ENCODE measurements around the gene RORB. TPM values are rescaled to one million over a fixed set of nuclear protein-coding genes. Genes with fewer than 3 reads are reported as not detected.

The RORB gene
- total RNA-seq, 2 experiments from 2014 or later, result not detected

GRCh38 chr9:74735761-74736160, 238.6 kb downstream of the RORB start:
- no peak overlapping the region for H3K4me3 ChIP-seq (ENCODE audit: low read length)
- H3K27me3 Mint-ChIP-seq, result peaks cover 12% of the 10 kb centered on the region
- no peak overlapping the region for H3K4me3 Mint-ChIP-seq
- no peaks in the 10 kb centered on the region for H3K4me1 Mint-ChIP-seq (ENCODE audit: low read depth)
- no peak for TF ChIP-seq CTCF (IDR thresholded peaks at IDR 0.05)
- no peak overlapping the region for H3K27ac ChIP-seq (ENCODE audit: low read depth in 1 of 2, low read length in 2 of 2)
- CTCF ChIA-PET, result no interaction called here
- no peaks in the 10 kb centered on the region for H3K36me3 ChIP-seq (ENCODE audit: insufficient read depth, low read length)
- DNase-seq (no peak), ATAC-seq (ENCODE audit: poor library complexity) (no peak)
- H3K9me3 ChIP-seq (ENCODE audit: control insufficient read depth in 1 of 2, insufficient read depth in 1 of 2, low read length in 2 of 2), result no peaks in the 10 kb centered on the region
- H3K36me3 Mint-ChIP-seq (ENCODE audit: low read depth), result no peaks in the 10 kb centered on the region
- H3K9me3 Mint-ChIP-seq, result no peaks in the 10 kb centered on the region
- intact Hi-C loops (cut with DNase I, micrococcal nuclease), result no loop called here
- H3K27ac Mint-ChIP-seq, result no peak overlapping the region
- no peaks in the 10 kb centered on the region for H3K4me1 ChIP-seq (ENCODE audit: insufficient read depth, low read length)
- peaks cover 0 to under 1% of the 10 kb centered on the region in 2 experiments for H3K27me3 ChIP-seq (ENCODE audit: control insufficient read depth in 1 of 2, insufficient read depth in 2 of 2, low read length in 2 of 2)
- POLR2A ChIA-PET, result no interaction called here

DNA sequence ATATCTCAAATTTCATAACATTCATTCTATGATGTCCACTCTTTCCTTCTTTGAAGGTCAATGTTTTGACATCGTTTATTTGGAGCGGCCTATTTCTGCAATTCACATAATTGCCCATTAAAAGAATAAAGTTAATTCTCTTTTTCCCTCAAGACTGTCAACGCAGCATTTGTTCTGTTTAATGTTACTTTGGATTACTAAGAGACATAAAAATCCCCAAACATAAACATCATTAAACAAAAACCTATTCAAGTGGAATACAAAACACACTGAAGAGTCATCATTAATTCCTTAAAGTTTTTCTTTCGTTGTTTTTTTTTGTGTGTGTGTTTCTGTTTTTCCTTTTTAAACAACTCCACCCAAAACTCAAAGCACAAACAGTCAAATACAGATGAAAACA, 239.5 kb downstream of the RORB start:
- ChIA-PET POLR2A (no interaction called here), CTCF (interaction anchor here (1.6 kb wide), 1 partner anchor 8 kb away, joined by 4 read pairs; no protein-coding TSS in a partner anchor)
- DNase-seq (no peak), ATAC-seq (ENCODE audit: poor library complexity) (no peak)
- no peak for TF ChIP-seq CTCF (IDR thresholded peaks at IDR 0.05)
- H3K9me3 ChIP-seq (ENCODE audit: control insufficient read depth in 1 of 2, insufficient read depth in 1 of 2, low read length in 2 of 2), result no peaks in the 10 kb centered on the region
- no peaks in the 10 kb centered on the region for H3K36me3 ChIP-seq (ENCODE audit: insufficient read depth, low read length)
- Mint-ChIP-seq H3K36me3 (ENCODE audit: low read depth) (no peaks in the 10 kb centered on the region), H3K27ac (no peak overlapping the region), H3K4me1 (ENCODE audit: low read depth) (no peaks in the 10 kb centered on the region), H3K9me3 (no peaks in the 10 kb centered on the region), H3K27me3 (peaks cover 19% of the 10 kb centered on the region), H3K4me3 (no peak overlapping the region)
- H3K4me3 ChIP-seq (ENCODE audit: low read length), result no peak overlapping the region
- no peak overlapping the region for H3K27ac ChIP-seq (ENCODE audit: low read depth in 1 of 2, low read length in 2 of 2)
- no peaks in the 10 kb centered on the region for H3K4me1 ChIP-seq (ENCODE audit: insufficient read depth, low read length)
- peaks cover 0 to 3% of the 10 kb centered on the region in 2 experiments for H3K27me3 ChIP-seq (ENCODE audit: control insufficient read depth in 1 of 2, insufficient read depth in 2 of 2, low read length in 2 of 2)
- intact Hi-C loops (cut with DNase I, micrococcal nuclease), result no loop called here

- Mint-ChIP-seq H3K4me3 (no peak overlapping the region), H3K27ac (no peak overlapping the region), H3K27me3 (peaks cover 59% of the 10 kb centered on the region), H3K9me3 (no peaks in the 10 kb centered on the region), H3K4me1 (ENCODE audit: low read depth) (no peaks in the 10 kb centered on the region), H3K36me3 (ENCODE audit: low read depth) (no peaks in the 10 kb centered on the region)
- CTCF ChIA-PET, result no interaction called here
- no peaks in the 10 kb centered on the region for H3K4me1 ChIP-seq (ENCODE audit: insufficient read depth, low read length)
- DNase-seq (no peak), ATAC-seq (ENCODE audit: poor library complexity) (no peak)
- H3K36me3 ChIP-seq (ENCODE audit: insufficient read depth, low read length), result no peaks in the 10 kb centered on the region
- H3K9me3 ChIP-seq (ENCODE audit: control insufficient read depth in 1 of 2, insufficient read depth in 1 of 2, low read length in 2 of 2), result no peaks in the 10 kb centered on the region
- intact Hi-C loops (cut with DNase I, micrococcal nuclease), result no loop called here
- TF ChIP-seq CTCF (IDR thresholded peaks at IDR 0.05), result no peak
- POLR2A ChIA-PET, result no interaction called here
- peaks cover 0 to 3% of the 10 kb centered on the region in 2 experiments for H3K27me3 ChIP-seq (ENCODE audit: control insufficient read depth in 1 of 2, insufficient read depth in 2 of 2, low read length in 2 of 2)
- no peak overlapping the region for H3K4me3 ChIP-seq (ENCODE audit: low read length)
- H3K27ac ChIP-seq (ENCODE audit: low read depth in 1 of 2, low read length in 2 of 2), result no peak overlapping the region
These were observed 245.2 kb downstream of the RORB start for GRCh38 chr9:74742191-74742790.

Data from CD4-positive, alpha-beta T cell (primary cell).